ENCODE measurements around the gene CDKAL1.

DNA sequence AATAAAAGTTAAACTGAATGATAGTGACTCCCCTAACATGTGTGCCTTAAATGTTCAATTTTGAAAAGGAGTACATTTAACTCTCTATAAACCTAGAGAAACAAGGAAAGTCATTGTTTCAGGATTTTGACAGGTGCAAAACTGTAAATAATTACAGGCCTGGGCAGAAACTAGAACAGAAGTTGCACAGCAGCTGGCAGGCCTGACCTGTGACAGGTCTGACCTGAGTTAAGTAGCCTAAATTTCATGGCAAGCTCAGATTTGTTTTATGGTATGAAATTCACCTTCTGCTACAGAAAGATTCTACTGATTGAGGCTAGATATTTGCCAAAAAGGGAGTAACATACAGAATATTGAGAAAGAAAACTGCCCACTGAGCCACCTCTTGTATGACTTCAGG is 166.1 kb downstream of the CDKAL1 start:
- TF ChIP-seq, protein P1, sequence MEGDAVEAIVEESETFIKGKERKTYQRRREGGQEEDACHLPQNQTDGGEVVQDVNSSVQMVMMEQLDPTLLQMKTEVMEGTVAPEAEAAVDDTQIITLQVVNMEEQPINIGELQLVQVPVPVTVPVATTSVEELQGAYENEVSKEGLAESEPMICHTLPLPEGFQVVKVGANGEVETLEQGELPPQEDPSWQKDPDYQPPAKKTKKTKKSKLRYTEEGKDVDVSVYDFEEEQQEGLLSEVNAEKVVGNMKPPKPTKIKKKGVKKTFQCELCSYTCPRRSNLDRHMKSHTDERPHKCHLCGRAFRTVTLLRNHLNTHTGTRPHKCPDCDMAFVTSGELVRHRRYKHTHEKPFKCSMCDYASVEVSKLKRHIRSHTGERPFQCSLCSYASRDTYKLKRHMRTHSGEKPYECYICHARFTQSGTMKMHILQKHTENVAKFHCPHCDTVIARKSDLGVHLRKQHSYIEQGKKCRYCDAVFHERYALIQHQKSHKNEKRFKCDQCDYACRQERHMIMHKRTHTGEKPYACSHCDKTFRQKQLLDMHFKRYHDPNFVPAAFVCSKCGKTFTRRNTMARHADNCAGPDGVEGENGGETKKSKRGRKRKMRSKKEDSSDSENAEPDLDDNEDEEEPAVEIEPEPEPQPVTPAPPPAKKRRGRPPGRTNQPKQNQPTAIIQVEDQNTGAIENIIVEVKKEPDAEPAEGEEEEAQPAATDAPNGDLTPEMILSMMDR (IDR thresholded peaks at IDR 0.05): no peak
- TF ChIP-seq EP300 (IDR thresholded peaks at IDR 0.05) (no peak), POLR2A (IDR thresholded peaks at IDR 0.05) (no peak)
